Lower leg skin (tissue), 4 donors: ENCODE measurements around the gene DISP3. TPM values are rescaled to one million over a fixed set of nuclear protein-coding genes. Genes with fewer than 3 reads are reported as not detected.

Source experiments
- DNase-seq, 2 donors: peaks; one replicate each; pipeline ENCODE4 v3.0.0-alpha.2; 2019; ENCODE audit warnings: low spot score in 2 of 2
- H3K4me3 ChIP-seq: fragments of 200-600 bp; sonication (generic); 2 replicates; pipeline ENCODE4 v1.5.1; 2017; ENCODE audit warnings: mild to moderate bottlenecking, low read depth; ENCODE audit not compliant: poor library complexity, severe bottlenecking
- POLR2A ChIP-seq, 2 donors: fragments of 450-650 bp; IDR thresholded peaks; one replicate each; pipeline ENCODE4 v1.6.1; 2016 to 2017; ENCODE audit warnings: antibody characterized with exemption in 2 of 2, mild to moderate bottlenecking in 1 of 2, moderate library complexity in 1 of 2
- WGBS, 2 donors: methylation state at CpG; one replicate each; pipeline ENCODE4 v1.1.5; 2018; 5-methylcytosine and 5-hydroxymethylcytosine counted together
- intact Hi-C: fragments of 100-400 bp; cut with DNase I; formaldehyde crosslinking; loops from one replicate; pipeline ENCODE4 v1.15.0; 2023; ENCODE audit warnings: low total_unique reads
- total RNA-seq, 4 donors: library from RNA; depleted of rRNA; stranded (reverse); fragments of >200 nt; gene quantifications; one replicate each; pipeline ENCODE4 v1.1.0, GENCODE V29; 2016
- TF ChIP-seq, protein P1 (sequence below), 3 donors: fragments of 450-650 bp; IDR thresholded peaks; one replicate each; pipeline ENCODE4 v1.5.1; 2016; ENCODE audit warnings: antibody characterized with exemption in 3 of 3, mild to moderate bottlenecking in 3 of 3, moderate library complexity in 2 of 3

Gene DISP3
- total RNA-seq, 4 donors from 2014 or later = not detected

DNA sequence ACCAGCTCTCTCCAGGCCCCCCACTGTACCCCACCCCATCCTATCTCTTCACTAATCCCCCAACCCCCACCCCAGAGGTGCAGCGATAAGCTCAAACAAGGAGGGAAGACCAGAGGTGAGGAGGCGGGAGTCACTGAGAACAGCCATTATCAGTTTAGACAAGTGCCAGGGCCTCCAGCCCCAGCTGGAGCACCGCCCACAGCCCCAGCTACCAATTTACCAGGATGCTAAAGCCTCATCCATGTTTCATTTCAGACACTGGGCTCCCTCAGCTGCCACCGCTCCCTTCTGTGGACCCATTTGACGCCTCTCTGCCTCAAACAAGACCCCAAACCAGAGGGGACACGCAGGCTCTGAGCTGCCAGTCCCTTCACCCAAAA is 80.6 kb downstream of the DISP3 start:
- 43 to 58% methylated on average over 6 of the region's 6 CpGs for WGBS, 2 donors
- intact Hi-C loops = no loop called here
- DNase-seq = no peak
- no peak overlapping the region for H3K4me3 ChIP-seq
- TF ChIP-seq, protein P1, sequence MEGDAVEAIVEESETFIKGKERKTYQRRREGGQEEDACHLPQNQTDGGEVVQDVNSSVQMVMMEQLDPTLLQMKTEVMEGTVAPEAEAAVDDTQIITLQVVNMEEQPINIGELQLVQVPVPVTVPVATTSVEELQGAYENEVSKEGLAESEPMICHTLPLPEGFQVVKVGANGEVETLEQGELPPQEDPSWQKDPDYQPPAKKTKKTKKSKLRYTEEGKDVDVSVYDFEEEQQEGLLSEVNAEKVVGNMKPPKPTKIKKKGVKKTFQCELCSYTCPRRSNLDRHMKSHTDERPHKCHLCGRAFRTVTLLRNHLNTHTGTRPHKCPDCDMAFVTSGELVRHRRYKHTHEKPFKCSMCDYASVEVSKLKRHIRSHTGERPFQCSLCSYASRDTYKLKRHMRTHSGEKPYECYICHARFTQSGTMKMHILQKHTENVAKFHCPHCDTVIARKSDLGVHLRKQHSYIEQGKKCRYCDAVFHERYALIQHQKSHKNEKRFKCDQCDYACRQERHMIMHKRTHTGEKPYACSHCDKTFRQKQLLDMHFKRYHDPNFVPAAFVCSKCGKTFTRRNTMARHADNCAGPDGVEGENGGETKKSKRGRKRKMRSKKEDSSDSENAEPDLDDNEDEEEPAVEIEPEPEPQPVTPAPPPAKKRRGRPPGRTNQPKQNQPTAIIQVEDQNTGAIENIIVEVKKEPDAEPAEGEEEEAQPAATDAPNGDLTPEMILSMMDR (IDR thresholded peaks at IDR 0.05) = no peak
- TF ChIP-seq POLR2A (IDR thresholded peaks at IDR 0.05) = no peak

DNA sequence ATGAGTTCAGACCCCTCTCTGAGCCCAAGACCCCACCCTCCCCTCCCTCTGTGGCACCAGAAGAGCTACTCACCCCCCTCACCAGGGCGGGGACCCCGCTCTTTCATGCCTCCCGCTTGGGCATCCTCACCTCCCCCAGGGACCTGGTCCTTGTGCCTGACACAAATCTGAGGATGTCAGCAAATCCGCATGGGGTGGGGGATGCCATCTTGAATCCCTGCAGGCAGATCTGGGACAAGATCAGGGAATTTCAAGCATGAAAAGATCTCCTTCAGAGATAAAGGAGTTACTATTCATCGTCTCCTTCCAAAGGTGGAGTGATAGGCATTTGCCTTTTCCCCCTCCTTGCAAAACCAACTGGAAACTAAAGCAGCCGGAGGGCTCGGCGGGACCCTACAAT is 81.1 kb downstream of the DISP3 start:
- intact Hi-C loops = no loop called here
- 39 to 60% methylated on average over 8 of the region's 8 CpGs for WGBS, 2 donors
- DNase-seq = no peak
- H3K4me3 ChIP-seq = no peak overlapping the region
- TF ChIP-seq POLR2A (IDR thresholded peaks at IDR 0.05) = no peak
- TF ChIP-seq, protein P1 (IDR thresholded peaks at IDR 0.05) = no peak

DNA sequence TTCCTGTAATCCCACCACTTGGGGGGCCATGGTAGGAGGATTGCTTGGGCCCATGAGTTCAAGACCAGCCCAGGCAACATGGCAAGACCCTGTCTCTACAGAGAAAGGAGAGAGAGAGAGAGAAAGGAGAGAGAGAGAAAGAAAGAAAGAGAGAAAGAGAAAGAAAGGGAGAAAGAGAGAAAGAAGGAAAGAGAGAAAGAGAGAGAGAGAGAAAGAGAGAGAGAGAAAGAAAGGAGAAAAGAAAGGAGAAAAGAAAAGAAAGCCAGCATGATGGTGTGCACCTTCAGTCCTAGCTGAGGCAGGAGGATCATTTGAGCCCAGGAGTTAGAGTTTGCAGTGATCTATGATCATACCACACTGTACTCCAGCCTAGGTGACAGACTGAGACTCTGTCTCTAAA is 82.8 kb downstream of the DISP3 start:
- intact Hi-C loops = no loop called here
- TF ChIP-seq, protein P1 (IDR thresholded peaks at IDR 0.05) = no peak
- TF ChIP-seq POLR2A (IDR thresholded peaks at IDR 0.05) = no peak
- DNase-seq = no peak
- no peak overlapping the region for H3K4me3 ChIP-seq

DNA sequence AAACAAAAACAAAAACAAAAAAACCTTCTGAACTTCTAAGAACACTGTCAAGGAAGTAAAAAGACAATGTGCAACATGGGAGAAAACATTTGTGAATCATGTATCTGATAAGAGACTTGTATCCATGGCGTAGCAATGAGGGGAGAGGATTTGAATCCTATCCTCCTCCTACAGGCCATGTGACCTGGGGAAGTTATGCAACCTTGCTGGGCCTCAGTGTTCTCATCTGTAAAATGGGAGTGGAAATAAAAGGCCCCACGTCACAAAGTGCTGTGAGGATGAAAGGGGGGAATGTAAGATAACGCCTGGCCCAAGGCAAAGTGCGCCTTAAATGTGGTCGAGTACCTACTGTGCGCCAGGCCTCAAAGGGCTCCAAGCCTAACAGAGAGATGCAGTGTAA is 83.7 kb downstream of the DISP3 start:
- WGBS, 2 donors = 85 to 91% methylated on average over 6 of the region's 6 CpGs
- no peak overlapping the region for H3K4me3 ChIP-seq
- TF ChIP-seq, protein P1 (IDR thresholded peaks at IDR 0.05) = no peak
- no peak for TF ChIP-seq POLR2A (IDR thresholded peaks at IDR 0.05)
- intact Hi-C loops = no loop called here
- no peak for DNase-seq

DNA sequence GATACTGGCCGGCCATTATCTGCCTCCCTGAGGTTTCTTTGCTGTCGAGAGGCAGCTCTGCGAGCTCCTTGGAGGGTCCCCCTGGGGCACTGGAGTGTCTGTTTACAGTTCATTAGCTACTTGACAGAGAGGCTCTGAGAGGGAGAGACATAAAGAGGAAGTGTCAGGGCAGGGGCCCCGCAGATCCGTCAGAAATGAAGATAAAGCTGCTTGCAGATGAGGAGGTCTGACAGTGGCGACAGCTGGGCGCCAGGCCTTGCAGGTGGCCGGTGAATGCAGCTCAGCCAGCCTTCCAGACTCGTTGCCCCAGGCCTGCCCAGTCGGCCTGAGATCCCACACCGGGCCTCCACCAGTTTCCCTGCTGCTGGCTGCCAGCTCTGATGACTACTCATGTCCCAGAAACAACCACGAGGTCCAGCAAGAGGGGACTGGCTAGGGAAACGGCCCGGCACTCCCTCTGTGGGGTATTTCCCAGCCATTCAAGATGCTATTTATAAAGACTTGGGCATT is 84.7 kb downstream of the DISP3 start:
- 8 to 16% methylated on average over 13 to 14 of the region's 14 CpGs for WGBS, 2 donors
- intact Hi-C loops = no loop called here
- TF ChIP-seq, protein P1 (IDR thresholded peaks at IDR 0.05) = no peak
- no peak for TF ChIP-seq POLR2A (IDR thresholded peaks at IDR 0.05)
- DNase-seq = no peak
- no peak overlapping the region for H3K4me3 ChIP-seq

- H3K4me3 ChIP-seq = no peak overlapping the region
- TF ChIP-seq, protein P1 (IDR thresholded peaks at IDR 0.05) = no peak
- TF ChIP-seq POLR2A (IDR thresholded peaks at IDR 0.05) = no peak
- 65 to 78% methylated on average over 5 of the region's 5 CpGs for WGBS, 2 donors
- intact Hi-C loops = no loop called here
- no peak for DNase-seq
These were observed 85.3 kb downstream of the DISP3 start for GRCh38 chr1:11564237-11564636.
